Activated B cell treated with CpG ODN at 0.5 μM for 24 hours (primary cell): ENCODE results near the gene SLC15A5. TPM values are rescaled to one million over a fixed set of nuclear protein-coding genes. Genes with fewer than 3 reads are reported as not detected.

ENCODE experiments used
- ATAC-seq: fragments of 200-7000 bp; cut with Tn5 transposase; one replicate; pipeline ENCODE4 v1.10.0; 2021; ENCODE audit warnings: low read depth, mild to moderate bottlenecking, moderate library complexity
- CTCF ChIA-PET: fragments of 350-600 bp; sonication (Branson Sonifier 250); formaldehyde crosslinking; loops from one replicate; lab custom pipeline; 2021; ENCODE audit warnings: antibody characterized with exemption; lab: Charles Lee
- POLR2A ChIA-PET: fragments of 350-600 bp; sonication (Branson Sonifier 250); formaldehyde crosslinking; loops from one replicate; lab custom pipeline; 2021; ENCODE audit warnings: antibody characterized with exemption; lab: Charles Lee
- DNase-seq: peaks from one replicate; pipeline ENCODE4 v3.0.0; 2022
- H3K27ac Mint-ChIP-seq: one replicate; pipeline ENCODE4 v1.8.0; 2020; ENCODE audit warnings: mixed read lengths
- H3K27me3 Mint-ChIP-seq: one replicate; pipeline ENCODE4 v1.8.0; 2021; ENCODE audit warnings: mixed read lengths
- H3K36me3 Mint-ChIP-seq: one replicate; pipeline ENCODE4 v1.8.0; 2021; ENCODE audit warnings: low read depth, mixed read lengths
- H3K4me1 Mint-ChIP-seq: one replicate; pipeline ENCODE4 v1.8.0; 2021; ENCODE audit warnings: mixed read lengths
- H3K4me3 Mint-ChIP-seq: one replicate; pipeline ENCODE4 v1.8.0; 2020; ENCODE audit warnings: mild to moderate bottlenecking, mixed read lengths
- H3K9me3 Mint-ChIP-seq: one replicate; pipeline ENCODE4 v1.8.0; 2020; ENCODE audit warnings: mixed read lengths
- CTCF ChIP-seq: fragments of 200-600 bp; IDR thresholded peaks from one replicate; pipeline ENCODE4 v1.8.0; 2022; ENCODE audit warnings: antibody characterized with exemption, mild to moderate bottlenecking
- intact Hi-C: fragments of 100-400 bp; cut with micrococcal nuclease; formaldehyde crosslinking; loops from one replicate; pipeline ENCODE4 v1.15.1; 2024
- total RNA-seq: library from RNA; stranded (reverse); gene quantifications from 2 replicates; pipeline ENCODE4 v1.2.3, GENCODE V29; 2022

Gene SLC15A5
- total RNA-seq, 1 donor from 2014 or later: not detected

- ATAC-seq: no peak
- no peak for DNase-seq
- TF ChIP-seq CTCF: no peak
- intact Hi-C loops: no loop called here
- CTCF ChIA-PET: no interaction called here
- Mint-ChIP-seq H3K36me3 (no peaks in the 10 kb centered on the region), H3K4me1 (no peaks in the 10 kb centered on the region), H3K4me3 (no peak overlapping the region), H3K27ac (no peak overlapping the region), H3K27me3 (no peaks in the 10 kb centered on the region), H3K9me3 (no peaks in the 10 kb centered on the region)
- POLR2A ChIA-PET: no interaction called here
Measured at GRCh38 chr12:16271062-16271461, 6.4 kb downstream of the SLC15A5 start.

DNA sequence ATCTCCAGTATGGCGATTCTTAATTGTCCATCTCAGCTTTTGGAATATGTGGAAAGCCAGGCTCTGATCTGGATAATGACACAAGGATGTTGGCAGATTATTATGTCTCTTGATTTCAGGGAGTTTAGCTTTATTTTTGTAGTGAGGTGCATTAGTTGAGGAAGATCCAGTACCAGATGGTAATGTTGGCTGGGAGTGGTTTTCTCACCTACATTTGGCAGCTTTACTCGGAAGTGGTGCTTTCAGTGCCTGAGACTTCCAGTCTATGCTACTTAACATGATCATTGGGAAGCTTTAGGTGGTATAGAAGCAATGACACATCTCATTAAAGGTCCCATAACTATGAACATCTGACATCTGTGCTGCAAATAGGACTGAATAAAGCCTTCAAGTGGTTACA lies 7.5 kb downstream of the SLC15A5 start:
- Mint-ChIP-seq H3K4me1 (no peaks in the 10 kb centered on the region), H3K36me3 (no peaks in the 10 kb centered on the region), H3K4me3 (no peak overlapping the region), H3K9me3 (no peaks in the 10 kb centered on the region), H3K27ac (no peak overlapping the region), H3K27me3 (no peaks in the 10 kb centered on the region)
- ChIA-PET POLR2A (no interaction called here), CTCF (no interaction called here)
- DNase-seq (no peak), ATAC-seq (no peak)
- intact Hi-C loops: no loop called here
- no peak for TF ChIP-seq CTCF

DNA sequence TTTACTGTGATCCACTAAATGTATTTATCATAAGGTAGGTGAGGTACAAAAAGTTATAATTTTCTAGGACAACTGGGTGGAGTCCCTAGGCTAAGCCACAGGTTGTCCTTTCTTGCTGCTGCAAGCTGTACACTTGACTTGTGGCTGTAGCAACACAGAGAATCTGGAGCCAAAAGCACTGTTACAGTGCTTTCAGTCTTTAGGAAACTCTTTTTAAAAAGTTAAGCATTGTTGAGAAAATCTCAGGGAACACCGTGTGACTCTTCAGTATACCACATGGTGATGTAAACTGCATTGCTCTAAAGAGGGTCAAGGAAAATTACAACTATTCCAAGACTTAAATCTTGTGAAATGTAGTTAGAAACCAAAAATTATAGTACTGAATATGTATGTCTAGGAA lies 11.4 kb downstream of the SLC15A5 start:
- ChIA-PET POLR2A (no interaction called here), CTCF (no interaction called here)
- intact Hi-C loops: no loop called here
- TF ChIP-seq CTCF: no peak
- Mint-ChIP-seq H3K27ac (no peak overlapping the region), H3K4me3 (no peak overlapping the region), H3K27me3 (no peaks in the 10 kb centered on the region), H3K36me3 (no peaks in the 10 kb centered on the region), H3K4me1 (no peaks in the 10 kb centered on the region), H3K9me3 (peaks cover 12% of the 10 kb centered on the region)
- DNase-seq (no peak), ATAC-seq (no peak)

- no peaks in the 10 kb centered on the region for H3K36me3 Mint-ChIP-seq
- no peak for DNase-seq
- no peak overlapping the region for H3K27ac Mint-ChIP-seq
- intact Hi-C loops: no loop called here
- H3K27me3 Mint-ChIP-seq: no peaks in the 10 kb centered on the region
- ChIA-PET CTCF (no interaction called here), POLR2A (no interaction called here)
- peaks cover 12% of the 10 kb centered on the region for H3K9me3 Mint-ChIP-seq
- no peaks in the 10 kb centered on the region for H3K4me1 Mint-ChIP-seq
- ATAC-seq: no peak
- H3K4me3 Mint-ChIP-seq: no peak overlapping the region
- no peak for TF ChIP-seq CTCF
Measured at GRCh38 chr12:16261944-16262475, 15.5 kb downstream of the SLC15A5 start.

- no peak overlapping the region for H3K27ac Mint-ChIP-seq
- H3K4me1 Mint-ChIP-seq: no peaks in the 10 kb centered on the region
- DNase-seq (no peak), ATAC-seq (no peak)
- H3K27me3 Mint-ChIP-seq: no peaks in the 10 kb centered on the region
- no peaks in the 10 kb centered on the region for H3K36me3 Mint-ChIP-seq
- ChIA-PET CTCF (no interaction called here), POLR2A (no interaction called here)
- intact Hi-C loops: no loop called here
- H3K9me3 Mint-ChIP-seq: peaks cover 12% of the 10 kb centered on the region
- TF ChIP-seq CTCF: no peak
- H3K4me3 Mint-ChIP-seq: no peak overlapping the region
Measured at GRCh38 chr12:16260206-16260605, 17.3 kb downstream of the SLC15A5 start.
